Hypothalamus (tissue), 51 donors: Measurements from ENCODE around the gene ZDHHC4.

ENCODE experiments used
- DNase-seq, 51 donors: peaks; one replicate each; lab custom pipeline; 2025; lab: John Stamatoyannopoulos, UW

The ZDHHC4 gene

DNA sequence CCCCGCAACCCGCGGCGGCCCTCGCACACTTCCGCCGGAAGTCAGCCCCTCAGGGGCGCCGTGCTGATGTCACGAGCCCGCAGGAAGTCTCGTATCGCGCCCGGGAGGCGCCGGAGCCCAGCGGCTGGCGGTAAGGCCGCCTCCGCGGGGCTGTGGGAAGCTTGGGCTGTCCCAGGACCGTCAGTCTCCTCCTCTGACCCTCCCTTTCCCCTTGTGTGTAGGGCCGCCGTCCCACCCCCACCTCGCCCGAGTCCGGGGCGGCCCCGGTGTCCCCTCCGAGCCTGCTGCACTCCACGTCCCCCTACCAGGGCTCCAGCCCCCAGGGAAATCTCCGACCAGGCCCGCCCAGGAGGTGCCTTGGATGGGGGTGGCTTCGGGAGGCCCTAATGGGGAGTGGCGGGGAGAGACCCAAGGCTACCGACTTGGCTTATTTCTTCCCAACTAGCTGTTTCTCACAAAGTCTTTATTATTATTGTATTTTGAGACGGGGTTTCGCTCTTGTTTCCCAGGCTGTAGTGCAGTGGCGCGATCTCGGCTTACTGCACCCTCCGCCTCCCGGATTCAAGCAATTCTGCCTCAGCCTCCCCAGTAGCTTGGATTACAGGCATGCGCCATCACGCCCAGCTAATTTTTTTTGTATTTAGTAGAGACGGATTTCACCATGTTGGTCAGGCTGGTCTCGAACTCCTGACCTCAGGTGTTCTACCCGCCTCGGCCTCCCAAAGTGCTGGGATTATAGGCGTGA is at the start of gene ZDHHC4:
ZDHHC4 (plus strand) TSS at position 86 of the 745 bp plus-strand sequence. CDS start 3,108 bp downstream, outside the sequence.
- peak; percentile 6 to 91 (median 74) for DNase-seq

DNA sequence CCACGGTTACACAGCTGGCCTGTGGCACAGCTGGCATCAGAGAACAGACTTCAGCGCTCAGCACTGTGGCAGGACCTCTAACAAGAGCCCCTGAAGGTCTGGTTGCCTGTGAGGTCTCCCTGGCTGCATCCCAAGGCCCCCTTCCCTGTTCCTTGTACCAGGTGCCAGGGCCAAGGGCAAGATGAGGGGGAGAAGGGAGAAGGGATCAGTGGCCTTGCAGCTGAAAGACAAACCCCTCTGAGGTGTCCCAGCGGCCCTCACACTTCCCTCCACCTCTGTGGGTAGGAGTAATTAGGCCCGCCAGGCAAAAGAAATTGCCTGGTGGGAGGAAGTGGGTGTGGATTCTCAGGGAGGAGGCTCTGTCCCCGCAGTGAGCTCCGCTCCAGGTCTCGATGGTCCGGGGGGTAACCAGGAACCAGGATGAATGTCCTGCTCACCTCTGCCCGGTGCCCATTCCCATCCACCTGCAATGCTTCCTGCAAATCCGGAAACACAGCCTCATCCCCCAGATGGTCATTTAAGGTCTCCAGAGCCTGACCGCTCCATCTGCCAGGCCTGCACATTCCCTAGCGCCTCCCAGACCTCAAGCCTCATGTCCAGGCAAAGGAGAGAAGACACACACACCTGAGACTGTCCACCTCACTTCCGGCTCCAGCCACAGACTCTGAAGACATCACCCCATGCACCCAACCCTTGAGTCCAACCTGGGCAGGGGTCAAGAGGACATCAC is 48.7 kb upstream of the ZDHHC4 start:
- DNase-seq: no peak

DNA sequence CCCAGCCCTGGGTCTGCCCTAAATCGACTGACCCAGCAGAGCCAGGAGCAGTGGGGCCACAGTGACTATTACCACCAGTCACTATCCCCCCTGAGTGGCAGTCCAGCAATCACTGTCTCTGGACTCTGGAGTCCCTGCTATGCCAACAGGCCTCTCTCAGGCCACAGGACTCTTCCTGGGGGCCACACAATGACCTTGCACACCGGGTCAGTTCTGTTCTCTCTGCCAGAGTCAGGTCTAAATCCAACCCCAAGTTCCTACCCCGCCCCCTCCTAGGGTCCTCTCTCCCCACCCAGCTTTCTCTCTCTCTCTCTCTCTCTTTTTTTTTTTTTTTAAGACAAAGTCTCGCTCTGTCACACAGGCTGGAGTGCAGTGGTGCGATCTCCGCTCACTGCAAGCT is 47.6 kb upstream of the ZDHHC4 start:
- DNase-seq: no peak

DNA sequence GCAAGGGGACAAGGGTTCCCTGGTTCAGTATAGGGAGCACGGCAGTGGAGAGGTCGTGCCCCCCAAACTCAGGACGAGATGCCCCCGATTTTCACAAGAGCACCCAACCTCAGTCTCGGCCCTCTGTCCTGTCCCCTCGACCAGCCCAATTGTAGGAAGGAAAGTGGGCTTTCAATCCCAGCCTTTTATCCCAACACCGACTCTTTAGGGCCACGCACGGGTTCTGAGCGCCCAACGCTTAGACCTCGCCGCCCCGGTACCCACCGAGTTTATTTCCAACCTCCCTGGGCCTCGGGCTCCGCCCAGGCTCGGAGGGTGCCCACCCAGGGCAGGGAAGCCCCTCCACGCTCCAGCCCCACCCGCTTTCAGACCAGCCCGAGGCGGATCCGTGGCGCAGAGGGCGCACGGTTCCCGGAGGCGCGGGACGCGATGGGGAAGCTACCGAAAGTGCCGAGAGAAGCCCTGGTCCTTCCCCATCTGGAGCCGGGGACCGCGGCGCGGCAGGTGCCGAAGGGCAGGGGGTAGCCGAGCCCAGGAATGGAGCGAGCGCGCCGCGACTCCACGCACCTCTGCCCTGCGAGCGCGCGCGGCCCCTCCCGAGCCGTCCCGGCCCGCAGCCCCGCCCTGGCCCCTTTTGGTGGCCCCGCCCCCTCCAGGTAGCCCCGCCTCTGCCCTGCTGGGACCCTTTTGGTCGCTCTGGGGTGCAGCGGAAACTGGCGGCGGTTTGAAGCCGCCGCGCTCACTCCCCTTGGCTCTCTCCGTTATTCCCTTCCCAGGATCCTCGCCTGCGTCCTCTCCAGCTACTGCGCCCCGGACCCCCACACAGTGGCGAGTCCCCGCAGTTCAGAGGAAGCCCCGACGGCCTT is 46.4 kb upstream of the ZDHHC4 start:
- DNase-seq: peak in 1 of 51 donors; percentile 3

DNA sequence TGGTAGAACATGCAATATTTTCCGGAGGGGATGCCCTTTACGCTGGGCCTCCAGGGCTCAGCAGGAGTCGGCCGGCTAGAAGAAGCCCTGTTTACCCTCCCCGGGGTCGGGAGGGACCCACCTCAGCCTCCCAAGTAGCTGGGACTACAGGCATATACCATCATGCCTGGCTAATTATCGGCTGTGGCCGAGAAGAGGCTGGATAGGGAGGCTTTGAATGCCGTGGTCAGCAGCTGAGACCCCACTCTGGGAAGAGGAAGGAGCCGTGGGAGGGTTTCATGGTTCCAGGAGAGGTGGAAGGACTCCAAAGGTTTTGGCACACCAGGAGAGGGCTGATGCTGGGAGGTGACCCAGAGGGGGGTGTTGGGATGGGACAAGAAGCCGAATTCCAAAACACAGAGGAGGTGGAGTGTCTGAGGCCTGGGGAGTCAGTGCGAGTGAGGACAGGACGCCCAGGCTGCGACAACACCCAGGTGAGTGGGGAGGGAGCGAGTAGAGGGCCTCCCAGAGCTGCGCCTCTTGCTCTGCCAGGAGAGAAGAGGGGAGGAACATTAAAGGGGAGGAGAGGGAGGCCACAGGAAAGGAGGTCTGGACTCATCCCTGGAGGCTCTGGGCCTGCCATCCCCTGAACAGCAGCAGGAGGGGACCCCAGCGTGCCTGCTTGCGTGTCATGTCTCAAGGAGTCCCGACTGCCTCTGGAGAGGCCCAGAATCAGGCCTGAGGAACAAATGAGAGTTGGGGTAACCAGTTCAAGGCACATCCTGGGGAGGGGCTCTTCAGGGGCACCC is 45.6 kb upstream of the ZDHHC4 start:
- DNase-seq: no peak

DNA sequence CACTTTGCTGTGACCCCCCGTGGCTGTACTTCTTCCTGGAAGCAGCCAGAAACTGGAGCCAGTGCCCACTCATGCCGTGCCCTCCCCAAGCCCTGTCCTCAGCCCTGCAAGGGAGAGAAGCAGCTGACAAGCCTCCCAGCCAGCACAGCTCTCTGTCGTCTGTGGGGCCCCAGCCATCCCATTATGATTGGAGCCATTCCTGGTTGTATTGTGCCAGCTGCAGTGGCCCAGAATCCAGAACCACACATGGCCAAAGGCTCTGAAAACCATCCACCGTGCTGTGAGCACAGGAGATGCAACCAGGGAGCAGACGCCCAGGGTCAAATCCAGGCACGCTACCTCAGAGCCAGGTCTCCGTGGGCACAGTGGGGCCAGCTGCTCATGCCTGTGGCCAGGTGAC is 44.7 kb upstream of the ZDHHC4 start:
- no peak for DNase-seq

DNA sequence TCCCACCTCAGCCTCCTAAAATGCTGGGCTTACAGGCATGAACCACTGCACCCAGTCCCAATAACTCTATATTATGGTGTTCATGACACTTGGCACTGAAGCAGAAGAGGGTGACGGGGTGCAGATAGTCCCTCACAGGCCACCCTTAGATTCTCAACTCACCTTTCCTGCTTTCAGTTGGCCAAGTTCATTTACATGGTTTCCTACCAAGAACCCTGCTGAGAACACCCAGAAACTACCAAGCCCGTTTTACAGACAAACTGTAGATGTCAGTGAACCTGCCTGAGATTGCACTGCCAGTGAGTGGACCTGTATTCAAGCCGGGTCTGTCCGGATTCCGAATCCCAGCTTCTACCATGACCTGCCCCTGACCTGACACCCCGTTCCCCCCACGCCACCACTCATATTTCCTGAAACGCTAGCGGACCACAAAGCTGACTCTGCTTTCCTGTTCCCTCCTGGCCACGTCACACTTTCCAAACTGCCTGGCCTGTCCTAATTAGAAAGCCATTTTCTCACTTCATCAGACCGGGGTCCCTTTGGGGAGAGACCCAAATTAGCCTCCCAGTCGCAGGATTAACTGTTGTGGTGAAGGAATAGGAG is 43.3 kb upstream of the ZDHHC4 start:
- no peak for DNase-seq

DNA sequence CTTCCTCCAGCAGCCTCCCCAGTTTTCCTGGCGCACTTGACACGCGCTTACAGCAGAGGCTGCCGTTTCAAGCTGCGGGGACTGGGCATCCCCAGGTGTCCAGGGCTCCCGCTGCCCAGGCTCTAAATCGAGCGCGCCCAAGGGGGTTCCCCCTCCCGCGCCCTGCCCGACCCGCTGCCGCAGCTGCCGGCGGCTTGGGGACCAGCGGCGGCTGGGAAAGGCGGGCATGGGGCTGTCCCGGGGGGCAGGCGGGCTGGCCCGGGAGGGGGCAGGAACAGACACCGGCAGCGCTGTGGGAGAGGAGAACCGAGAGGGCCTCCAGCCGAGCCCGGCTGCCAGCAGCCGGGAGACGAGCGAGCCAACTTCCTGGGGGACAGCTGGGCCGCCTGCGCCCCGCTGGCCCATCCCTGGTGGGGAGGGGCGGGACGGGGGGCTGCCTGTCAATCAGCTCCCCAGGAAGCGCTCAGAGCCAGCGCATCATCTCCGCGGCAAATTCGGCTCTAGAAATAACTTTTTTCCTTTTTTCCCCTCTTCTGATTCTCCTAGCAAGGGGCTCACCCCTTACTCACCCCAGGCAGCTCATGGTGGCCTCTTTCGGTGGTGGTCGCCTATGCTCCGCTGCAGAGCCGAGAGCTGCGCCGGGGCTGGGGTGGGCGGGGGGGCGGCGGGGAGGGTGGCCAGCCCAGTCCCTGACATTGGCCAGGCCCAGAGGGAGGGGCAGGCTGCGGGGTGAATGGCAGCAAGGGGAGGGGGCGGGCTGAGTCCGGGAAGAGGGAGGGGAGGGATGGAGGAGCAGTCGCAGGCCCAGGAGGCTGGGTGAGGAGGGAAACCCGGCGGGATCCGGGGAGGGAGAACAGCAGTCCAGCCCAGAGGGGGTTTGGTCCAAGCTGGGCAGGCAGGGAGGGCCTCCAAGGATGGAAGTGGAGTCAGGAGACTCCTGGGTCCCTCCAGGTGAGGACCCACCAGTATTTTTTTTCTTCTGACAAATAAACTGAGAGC is 40.7 kb upstream of the ZDHHC4 start:
- peak in 22 of 51 donors; percentile 5 to 40 (median 24) for DNase-seq

DNA sequence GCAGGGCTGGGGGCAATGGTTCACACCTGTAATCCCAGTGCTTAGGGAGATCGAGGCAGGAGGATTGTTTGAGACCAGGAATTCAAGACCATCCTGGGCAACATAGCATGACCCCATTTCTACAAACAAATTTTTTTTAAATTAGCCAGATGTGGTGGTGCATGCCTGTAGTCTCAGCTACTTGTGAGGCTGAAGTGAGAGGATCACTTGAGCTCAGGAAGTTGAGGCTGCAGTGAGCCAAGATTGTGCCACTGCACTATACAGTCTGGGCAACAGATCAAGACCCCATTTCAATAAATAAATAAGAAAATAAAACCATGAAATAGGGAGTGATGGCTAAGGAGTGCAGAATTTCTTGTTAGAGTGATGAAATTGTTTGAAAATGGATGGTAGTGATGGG is 34.9 kb upstream of the ZDHHC4 start:
- DNase-seq: no peak

DNA sequence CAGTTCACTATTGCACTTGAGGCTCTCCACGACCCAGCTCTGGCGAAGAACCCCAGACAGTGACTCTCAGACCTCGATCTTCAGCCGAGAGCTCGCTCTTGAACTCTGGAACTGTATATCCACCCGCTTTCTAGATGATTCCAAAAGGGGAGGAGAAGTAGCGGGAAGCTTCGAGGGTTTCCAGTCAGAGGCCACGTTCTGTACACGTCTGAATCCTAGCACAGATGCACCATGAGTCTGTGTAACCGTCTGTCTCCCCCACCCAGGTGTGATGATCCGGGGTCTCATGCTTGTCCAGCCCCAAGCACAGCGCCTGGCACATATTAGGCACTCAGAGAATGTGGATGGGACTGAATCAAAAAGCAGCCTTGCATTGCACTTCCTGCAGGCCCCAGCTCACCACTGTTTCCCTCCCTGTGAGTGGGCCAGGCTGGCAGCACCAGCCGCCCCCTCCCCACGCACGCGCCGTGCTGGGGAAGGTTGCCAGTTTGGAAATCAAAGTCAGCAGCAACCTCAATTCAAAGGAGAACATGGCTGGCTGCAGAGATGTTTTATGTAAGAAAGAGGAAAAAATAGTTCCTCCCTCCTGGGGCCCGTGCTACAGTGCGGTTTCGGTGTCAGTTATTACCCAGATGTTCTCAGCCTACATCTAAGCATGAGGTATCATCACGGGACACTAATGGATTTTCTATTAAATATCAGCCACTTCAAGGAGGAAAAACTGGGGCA is 31.7 kb upstream of the ZDHHC4 start:
- DNase-seq: peak in 1 of 51 donors; percentile 31

DNA sequence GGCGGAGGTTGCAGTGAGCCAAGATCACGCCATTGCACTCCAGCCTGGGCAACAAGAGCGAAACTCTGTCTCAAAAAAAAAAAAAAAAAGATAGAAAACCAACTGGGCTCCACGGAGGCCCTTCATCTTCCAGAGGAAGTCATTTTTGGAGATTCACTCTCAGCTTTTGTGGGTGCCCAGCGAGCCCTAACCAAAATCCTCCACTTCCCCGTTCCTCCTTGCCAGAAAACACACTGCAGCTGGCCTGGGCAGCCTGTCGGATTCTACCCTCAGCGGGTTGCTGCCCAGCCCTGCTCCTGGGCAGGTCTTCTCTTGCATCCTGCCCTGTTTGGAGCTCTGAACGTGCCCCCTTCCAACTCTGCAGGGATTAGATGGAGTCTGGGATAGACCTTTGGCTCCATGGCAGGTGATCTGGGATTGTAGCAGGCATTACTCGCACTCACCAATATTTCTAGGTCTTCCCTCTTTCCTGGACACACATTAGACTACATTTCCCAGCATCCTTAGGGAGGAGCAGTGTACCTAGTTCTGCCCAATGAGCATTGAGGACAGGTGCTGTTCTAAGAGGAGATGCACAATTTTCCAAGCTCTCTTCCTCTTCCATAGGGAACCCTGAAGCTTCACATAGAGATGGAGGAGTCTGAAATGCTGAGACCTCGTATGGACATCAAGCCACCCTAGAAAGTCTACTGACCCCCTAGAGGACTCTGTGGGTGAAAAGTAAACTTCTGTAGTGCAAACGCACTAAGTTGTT is 30.6 kb upstream of the ZDHHC4 start:
- no peak for DNase-seq

DNA sequence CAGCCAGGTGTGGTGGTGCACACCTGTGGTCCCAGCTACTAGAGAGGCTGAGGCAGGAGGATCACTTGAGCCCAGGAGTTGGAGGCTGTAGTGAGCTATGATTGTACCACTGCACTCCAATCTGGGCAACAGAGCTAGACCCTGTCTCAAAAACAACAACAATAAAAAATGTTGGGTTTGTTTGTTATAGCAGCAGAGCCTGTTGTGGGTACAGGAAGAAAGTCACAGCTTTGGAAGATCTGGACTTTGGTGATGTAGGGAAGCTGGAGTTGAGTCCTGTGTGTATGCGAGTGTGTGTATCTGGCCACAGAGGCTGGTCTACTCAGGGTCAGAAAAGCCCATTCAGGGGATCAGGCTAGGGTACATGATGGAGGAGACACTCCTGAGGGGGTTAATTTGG is 29.9 kb upstream of the ZDHHC4 start:
- no peak for DNase-seq

DNA sequence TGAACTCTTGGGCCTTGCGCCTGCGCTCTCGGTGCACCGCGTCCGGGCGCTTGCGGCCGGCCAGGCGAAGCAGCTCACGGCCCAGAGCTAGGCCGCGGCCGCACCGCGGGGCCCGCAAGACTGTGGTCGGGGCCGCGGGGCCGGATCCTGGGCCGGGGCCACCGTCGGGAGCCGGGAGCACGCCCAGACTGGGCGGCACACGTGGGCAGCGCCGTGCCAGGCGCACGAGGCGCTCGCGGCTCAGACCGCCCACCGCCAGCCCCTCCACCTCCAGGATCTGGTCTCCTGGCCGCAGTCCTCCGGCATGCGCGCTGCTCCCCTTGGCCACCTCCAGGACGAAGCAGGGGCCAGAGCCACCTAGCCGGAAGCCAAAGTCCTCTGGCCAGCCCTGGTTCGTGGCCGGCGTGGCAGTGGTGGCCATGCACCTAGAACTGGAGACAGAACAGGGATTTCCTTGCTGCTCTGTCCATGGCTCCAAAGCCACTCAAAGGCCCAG is 26.2 kb upstream of the ZDHHC4 start, which contains the start of gene GRID2IP:
GRID2IP (minus strand) TSS at position 446 of the 496 bp plus-strand sequence; CDS start at position 421, 25 bp downstream.
- no peak for DNase-seq

DNA sequence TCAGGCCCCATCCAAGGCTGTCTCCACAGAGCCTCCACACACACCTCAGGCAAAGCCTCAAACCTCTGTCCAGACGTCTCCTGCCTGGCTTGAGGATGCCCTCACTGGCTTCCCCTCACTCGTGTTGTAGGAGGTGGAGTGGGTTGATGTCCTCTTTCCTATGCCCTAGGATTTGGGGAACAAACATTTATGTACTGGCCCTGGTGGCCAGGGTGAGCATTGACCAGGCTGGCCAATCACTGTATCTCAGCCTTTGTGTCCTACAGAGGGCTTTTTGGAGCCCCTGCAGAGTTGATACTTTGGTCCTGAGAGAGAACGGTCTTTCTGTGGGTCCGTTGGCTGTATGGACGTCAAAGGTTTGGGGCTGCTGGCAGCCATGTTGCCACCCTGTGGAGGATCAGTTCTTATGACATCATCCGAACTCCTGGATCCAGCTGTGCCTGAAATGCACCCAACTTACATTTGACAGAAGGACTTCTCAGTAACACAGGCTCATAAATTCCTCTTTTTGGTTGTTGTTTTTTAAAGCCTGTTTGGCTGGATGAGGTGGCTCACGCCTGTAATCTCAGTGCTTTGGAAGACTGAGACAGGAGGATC is 23.7 kb upstream of the ZDHHC4 start:
- DNase-seq: no peak

DNA sequence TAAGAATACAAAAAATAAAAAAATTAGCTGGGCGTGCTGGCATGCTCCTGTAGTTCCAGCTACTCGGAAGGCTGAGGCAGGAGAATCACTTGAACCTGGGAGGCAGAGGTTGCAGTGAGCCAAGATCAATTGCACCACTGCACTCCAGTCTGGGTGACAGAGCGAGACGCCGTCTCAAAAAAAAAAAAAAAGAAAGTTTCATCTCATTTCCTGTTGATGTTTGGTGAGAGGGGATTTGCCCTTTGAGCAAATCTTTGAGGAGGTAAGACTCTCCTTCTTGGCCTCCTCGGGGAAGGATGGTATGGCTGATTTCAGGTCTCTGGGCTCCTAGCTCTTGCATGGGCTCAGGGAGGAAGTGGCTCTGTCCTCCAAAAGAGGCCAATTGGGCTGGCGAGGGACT is 22.4 kb upstream of the ZDHHC4 start:
- DNase-seq: no peak

DNA sequence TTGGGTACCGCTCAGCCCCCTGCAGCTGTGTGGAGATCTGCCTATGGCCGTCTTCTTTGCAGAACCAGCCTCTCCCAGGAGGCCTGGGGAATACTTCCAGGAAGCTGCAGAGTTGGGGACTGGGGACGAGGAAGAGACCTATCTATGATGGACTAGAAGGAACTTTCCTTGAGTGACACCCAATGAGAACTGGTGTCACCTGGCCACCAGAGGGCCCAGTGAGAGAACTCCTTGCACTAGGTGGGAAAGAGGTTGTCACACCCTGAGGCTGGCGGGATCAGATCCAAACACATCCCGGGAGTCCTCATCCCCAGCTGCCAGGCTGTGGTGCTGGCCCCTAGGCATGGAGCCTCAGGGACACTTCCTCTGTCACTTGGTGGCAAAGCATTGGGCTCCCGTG is 21.1 kb upstream of the ZDHHC4 start:
- no peak for DNase-seq
